Left ventricle myocardium inferior (tissue), 1 donor: ENCODE measurements around the gene VPS54. TPM values are rescaled to one million over a fixed set of nuclear protein-coding genes. Genes with fewer than 3 reads are reported as not detected.

Experiments
- DNase-seq: peaks from one replicate; pipeline ENCODE4 v3.0.0-alpha.2; 2020
- H3K27ac ChIP-seq: fragments of 200-600 bp; replicated peaks from 2 replicates; pipeline ENCODE4 v1.8.0; 2021
- H3K27me3 ChIP-seq: fragments of 200-600 bp; 2 replicates; pipeline ENCODE4 v1.8.0; 2021; ENCODE audit warnings: low read depth
- H3K36me3 ChIP-seq: fragments of 200-600 bp; 2 replicates; pipeline ENCODE4 v1.8.0; 2021
- H3K4me1 ChIP-seq: fragments of 200-600 bp; 2 replicates; pipeline ENCODE4 v1.8.0; 2021
- H3K4me3 ChIP-seq: fragments of 200-600 bp; 2 replicates; pipeline ENCODE4 v1.8.0; 2021; ENCODE audit warnings: mild to moderate bottlenecking, moderate library complexity
- H3K9me3 ChIP-seq: fragments of 200-600 bp; replicated peaks from 2 replicates; pipeline ENCODE4 v1.8.0; 2021
- CTCF ChIP-seq: fragments of 200-600 bp; IDR thresholded peaks from 2 replicates; pipeline ENCODE4 v1.8.0; 2021; ENCODE audit warnings: antibody characterized with exemption, mild to moderate bottlenecking, borderline replicate concordance
- intact Hi-C: fragments of 100-400 bp; cut with micrococcal nuclease; formaldehyde crosslinking; loops from one replicate; pipeline ENCODE4 v1.11.0; 2022
- total RNA-seq: library from RNA; stranded (reverse); fragmentation: NEBNext Ultra II Directional; extraction: Animal tissue kit (Norgen Biotek cat#: 25700); gene quantifications from one replicate; pipeline ENCODE4 v1.2.1, GENCODE V29; 2021
- donor health status: DM: no; HTN: yes; CAD: no; lungs with severe emphysema.

VPS54 gene
- total RNA-seq, 1 donor from 2014 or later, result 9.9 TPM

- intact Hi-C loops, result no loop called here
- peaks cover 23% of the 10 kb centered on the region for H3K9me3 ChIP-seq
- DNase-seq, result no peak
- no peak overlapping the region for H3K27ac ChIP-seq
- H3K36me3 ChIP-seq, result peaks cover 75% of the 10 kb centered on the region
- peaks cover 20% of the 10 kb centered on the region for H3K4me1 ChIP-seq
- no peak for TF ChIP-seq CTCF
- no peak overlapping the region for H3K4me3 ChIP-seq
- H3K27me3 ChIP-seq, result no peaks in the 10 kb centered on the region
These were observed 116.2 kb downstream of the VPS54 start for GRCh38 chr2:63903003-63903402.

- intact Hi-C loops, result no loop called here
- no peak overlapping the region for H3K27ac ChIP-seq
- H3K9me3 ChIP-seq, result peaks cover 23% of the 10 kb centered on the region
- TF ChIP-seq CTCF, result no peak
- peaks cover 20% of the 10 kb centered on the region for H3K4me1 ChIP-seq
- no peaks in the 10 kb centered on the region for H3K27me3 ChIP-seq
- no peak overlapping the region for H3K4me3 ChIP-seq
- no peak for DNase-seq
- H3K36me3 ChIP-seq, result peaks cover 73% of the 10 kb centered on the region
These were observed 117.1 kb downstream of the VPS54 start for GRCh38 chr2:63902149-63902548.

DNA sequence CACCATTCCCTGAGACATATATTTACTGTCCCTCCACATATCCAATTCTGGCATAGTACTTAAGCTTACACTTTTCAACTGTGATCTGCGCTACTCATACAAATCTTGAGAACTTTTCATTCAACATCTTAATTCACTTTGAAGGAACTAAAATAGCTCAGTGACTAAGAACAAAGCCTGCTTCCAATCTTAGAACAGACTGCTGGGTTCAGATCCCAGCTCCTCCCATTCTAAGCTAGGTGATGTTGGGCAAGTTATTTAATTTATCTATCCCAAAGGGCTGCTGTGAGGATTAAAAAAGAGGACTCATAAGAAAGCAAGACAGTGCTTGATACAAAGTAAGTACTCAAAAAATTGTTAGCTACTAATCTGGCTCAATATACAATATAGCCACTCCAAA lies 119.6 kb downstream of the VPS54 start:
- intact Hi-C loops, result no loop called here
- no peak for DNase-seq
- Histone ChIP-seq H3K9me3 (peaks cover 14% of the 10 kb centered on the region), H3K4me3 (no peak overlapping the region), H3K4me1 (peaks cover 15% of the 10 kb centered on the region), H3K27ac (no peak overlapping the region), H3K27me3 (no peaks in the 10 kb centered on the region), H3K36me3 (peaks cover 72% of the 10 kb centered on the region)
- no peak for TF ChIP-seq CTCF

GRCh38 chr2:63898839-63899238 lies 120.4 kb downstream of the VPS54 start:
- Histone ChIP-seq H3K4me3 (no peak overlapping the region), H3K27me3 (no peaks in the 10 kb centered on the region), H3K27ac (no peak overlapping the region), H3K36me3 (peaks cover 80% of the 10 kb centered on the region), H3K4me1 (peaks cover 12% of the 10 kb centered on the region), H3K9me3 (peaks cover 14% of the 10 kb centered on the region)
- intact Hi-C loops, result no loop called here
- TF ChIP-seq CTCF, result no peak
- DNase-seq, result no peak

DNA sequence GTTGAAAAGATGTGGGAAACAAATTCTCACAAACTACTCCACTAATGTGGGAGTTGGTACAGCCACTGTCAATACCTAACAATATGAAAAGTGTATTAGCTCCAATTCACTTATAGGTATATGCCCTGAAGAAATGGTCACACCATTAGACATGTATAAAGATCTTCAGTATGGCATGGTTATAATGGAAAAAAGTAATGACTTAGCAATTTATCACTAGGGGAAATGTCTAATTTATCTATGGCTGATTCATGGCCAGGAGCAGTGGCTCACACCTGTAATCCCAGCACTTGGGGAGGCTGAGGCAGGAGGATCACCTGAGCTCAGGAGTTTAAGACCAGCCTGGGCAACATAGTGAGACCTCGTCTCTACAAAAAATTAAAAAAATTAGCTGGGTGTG lies 125.1 kb downstream of the VPS54 start:
- Histone ChIP-seq H3K4me1 (peaks cover 5% of the 10 kb centered on the region), H3K4me3 (no peak overlapping the region), H3K27me3 (no peaks in the 10 kb centered on the region), H3K36me3 (peaks cover 89% of the 10 kb centered on the region), H3K27ac (no peak overlapping the region), H3K9me3 (no peaks in the 10 kb centered on the region)
- intact Hi-C loops, result no loop called here
- no peak for DNase-seq
- TF ChIP-seq CTCF, result no peak

GRCh38 chr2:63893163-63893562 lies 126.1 kb downstream of the VPS54 start:
- H3K9me3 ChIP-seq, result no peaks in the 10 kb centered on the region
- no peak for DNase-seq
- H3K27me3 ChIP-seq, result no peaks in the 10 kb centered on the region
- H3K27ac ChIP-seq, result no peak overlapping the region
- H3K4me3 ChIP-seq, result no peak overlapping the region
- H3K4me1 ChIP-seq, result peaks cover 12% of the 10 kb centered on the region
- H3K36me3 ChIP-seq, result peaks cover 88% of the 10 kb centered on the region
- intact Hi-C loops, result no loop called here
- no peak for TF ChIP-seq CTCF
